ENCODE measurements around the gene PLXNC1.

The PLXNC1 gene

DNA sequence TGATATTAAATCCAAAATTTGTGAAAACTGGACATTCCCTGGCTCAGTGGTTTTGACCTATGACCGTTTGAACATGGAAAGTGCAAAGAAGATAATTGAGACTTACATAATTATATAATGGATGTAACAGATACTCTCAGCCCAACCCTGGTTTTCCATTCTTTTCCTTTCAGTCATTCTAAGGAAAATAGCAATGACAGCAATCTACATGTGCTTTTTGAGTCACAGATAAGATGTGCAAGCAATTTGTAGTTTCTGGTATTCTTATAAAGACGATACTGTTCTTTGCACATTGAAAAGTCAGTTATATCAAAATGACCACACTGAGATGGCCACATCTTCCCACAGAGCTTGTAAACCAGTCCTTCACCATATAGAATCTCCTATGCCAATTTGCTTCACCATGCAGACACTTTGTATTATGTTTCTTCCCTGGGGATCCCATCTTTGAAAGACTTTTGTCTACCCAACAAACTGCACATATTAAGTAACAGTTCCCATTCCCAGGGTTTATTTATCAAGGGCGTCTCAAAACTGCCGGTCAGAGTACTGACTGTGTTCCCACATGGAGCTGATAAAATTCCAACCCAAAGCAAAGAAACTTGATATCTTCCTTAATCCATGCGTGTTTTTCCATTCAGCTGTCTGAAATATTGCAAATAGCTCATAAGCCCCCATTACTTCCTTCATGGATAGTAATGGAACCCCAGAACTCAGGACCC lies 34.8 kb downstream of the PLXNC1 start:
- DNase-seq (ENCODE audit: low spot score), result no peak

DNA sequence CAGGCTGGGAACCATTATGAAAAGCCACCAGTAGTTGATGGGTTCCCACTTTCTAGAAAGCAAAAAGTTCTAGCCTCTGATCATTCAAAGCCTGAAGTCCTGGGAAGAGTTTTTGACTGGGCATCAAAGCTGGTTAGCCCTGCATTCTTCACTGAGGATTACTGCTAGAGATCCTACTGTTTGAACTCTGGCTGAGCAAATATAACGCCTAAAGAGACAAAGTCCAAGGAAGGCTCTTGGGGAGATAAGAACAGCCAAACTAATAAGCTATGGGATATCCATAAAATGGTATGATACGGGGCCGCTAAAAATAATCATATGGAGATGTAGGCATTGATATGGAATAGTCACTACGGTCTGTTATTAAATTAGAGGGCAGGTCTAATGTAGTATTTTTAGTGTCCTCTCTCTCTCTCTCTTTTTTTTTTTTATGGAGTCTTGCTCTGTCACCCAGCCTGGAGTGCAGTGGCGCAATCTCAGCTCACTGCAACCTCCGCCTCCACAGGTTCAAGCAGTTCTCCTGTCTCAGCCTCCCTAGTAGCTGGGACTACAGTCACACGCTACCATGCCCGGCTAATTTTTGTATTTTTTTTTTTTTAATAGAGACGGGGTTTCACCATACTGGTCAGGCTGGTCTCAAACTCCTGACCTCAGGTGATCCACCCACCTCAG lies 35.5 kb downstream of the PLXNC1 start:
- DNase-seq (ENCODE audit: low spot score), result no peak

DNA sequence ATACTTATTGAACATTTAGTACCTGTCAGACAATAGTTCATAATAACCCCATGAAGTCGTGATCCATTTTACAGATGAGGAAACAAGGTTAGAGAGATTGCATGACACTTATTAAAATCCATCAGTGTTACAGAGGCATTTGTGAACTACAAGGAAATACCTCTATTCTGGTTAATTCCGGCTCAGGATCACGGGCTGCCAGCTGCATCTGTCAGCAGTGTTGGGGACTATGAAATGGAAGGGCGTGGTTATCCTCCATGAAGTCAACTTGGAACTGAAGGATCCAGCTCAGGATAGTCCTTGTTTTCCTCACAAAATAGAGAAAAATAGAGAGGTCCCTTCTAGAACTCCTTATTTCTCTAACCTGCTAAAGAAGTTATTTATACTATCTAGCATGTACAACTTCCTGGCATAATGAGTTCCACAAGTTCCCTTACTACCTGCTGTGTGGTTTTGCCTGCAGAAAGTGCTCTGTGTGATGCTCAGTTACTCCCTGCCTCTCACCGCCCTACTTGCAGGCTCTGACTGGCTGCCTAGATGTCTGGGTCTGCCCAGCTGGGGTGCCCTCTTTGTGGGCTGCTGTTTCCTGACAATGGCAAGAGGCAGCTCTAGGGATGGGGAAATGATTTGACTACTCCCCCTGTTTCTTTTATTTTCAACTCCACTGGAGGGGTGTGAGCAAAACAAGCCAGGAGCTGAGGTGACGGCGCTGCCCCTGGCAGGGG lies 36.8 kb downstream of the PLXNC1 start:
- no peak for DNase-seq (ENCODE audit: low spot score)

DNA sequence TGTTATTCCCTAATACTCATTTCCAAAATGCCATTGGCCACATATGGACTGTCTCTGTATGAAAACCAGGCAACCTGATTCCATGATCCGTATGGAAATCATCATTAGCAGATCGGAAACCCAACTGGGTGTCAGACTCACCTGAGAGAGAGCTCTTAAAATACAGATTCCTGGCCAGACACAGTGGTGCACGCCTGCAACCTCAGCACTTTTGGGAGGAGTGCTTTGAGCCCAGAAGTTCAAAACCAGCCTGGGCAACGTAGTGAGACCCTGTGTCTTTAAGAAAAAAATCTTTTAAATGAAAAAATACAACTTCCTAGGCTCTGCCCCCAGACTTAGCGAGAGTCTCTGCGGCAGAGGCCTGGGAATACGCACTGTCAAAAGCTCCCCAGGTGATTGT lies 37.4 kb downstream of the PLXNC1 start:
- DNase-seq (ENCODE audit: low spot score), result no peak

DNA sequence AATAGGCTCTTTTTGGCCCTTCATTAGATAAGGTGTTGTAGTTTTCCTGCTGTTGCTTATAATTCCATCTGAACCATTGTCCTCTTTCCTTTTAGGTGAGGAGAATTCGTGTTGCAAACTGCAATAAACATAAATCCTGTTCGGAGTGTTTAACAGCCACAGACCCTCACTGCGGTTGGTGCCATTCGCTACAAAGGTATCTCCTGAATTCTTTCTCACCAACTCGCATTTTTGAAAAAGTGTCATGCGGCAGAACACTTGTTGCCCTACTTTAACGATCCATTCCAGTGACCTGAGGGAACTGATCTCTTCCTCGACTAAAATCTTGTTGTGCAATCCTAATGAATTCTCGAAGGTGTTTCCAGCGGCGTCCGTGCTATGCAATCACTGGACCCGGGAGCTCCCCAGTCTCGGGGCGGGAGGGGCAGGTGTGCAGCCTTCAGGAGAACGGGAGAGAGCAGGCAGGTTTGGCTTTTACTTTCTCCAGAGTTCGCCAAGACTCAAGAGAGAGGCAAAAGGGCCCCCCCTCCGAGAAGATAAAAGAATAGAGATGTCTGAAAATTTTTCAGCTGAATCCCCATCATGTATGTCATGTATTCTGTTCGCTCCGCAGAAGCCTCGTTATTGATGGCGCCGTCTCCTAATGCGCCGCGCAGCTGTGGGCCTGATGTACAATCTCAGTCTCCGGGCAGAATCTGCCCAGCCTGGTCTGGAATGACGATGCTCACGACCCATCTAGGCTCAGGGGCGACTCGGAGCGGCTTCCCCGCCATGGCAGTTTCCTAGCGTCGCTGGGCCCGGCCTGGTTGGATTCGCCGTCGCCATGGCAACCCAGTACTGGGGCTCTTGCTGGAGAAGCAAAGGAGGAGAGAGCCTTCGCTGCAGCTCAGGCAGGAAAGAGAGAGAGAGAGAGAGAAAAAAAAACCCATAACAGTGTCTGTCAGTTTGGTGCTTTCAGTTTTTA lies 38.2 kb downstream of the PLXNC1 start:
- peak; percentile 82 for DNase-seq (ENCODE audit: low spot score)

DNA sequence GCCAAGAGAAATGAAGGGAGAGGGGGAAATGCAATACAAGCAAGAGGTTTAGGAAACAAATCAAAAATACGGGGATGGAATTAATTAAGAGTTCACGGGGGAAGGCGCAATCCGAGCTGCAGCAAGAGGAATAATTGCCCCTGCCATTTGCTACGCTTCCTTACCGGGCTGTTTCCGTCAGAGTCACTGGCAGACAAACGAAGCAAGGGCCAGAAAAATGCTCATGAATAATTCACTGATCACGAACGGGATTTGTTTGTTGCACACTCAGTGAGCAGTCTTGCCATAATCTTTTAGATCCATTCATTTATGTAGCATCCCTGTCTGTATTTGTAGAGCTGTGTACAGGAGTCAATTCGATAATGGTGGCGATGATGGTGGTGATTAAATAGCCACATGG lies 39.0 kb downstream of the PLXNC1 start:
- DNase-seq (ENCODE audit: low spot score), result peak; percentile 31

DNA sequence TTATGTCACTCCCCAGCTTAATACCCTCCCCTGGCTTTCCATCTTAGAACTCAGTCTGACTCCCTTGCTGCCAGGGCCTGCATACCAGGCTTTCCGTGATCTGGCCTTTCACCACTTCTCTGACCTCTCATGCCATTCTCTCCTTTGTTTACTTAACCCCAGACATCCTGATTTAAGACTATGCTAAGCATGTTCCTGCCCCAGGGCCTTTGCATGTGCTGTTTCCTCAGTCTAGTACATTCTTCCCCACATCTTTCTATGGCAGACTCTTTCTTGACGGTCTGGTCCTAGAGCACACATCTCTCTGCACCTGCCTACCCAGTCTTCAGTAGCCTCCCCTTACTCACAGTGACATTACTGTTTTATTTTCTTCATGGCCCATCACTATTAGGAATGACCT lies 42.2 kb downstream of the PLXNC1 start:
- no peak for DNase-seq (ENCODE audit: low spot score)

DNA sequence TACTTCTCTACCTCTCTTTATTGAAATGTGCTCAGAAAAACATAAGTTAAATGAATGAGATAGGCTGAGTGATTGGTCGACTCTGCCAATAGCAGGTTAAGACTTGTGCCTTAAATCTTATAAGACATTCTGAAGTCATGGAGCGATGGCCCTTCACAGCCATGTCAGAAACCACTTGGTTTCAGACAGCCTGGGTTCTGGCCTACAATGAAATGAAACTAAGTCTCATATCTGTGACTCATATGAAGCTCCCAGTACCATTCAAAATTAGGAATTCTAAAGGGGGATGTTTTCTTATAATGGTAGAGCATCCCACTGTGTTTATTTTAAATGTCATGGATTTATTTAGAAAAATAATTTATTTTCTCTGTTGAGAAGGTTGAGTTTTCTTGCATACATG lies 42.6 kb downstream of the PLXNC1 start:
- DNase-seq (ENCODE audit: low spot score), result no peak

DNA sequence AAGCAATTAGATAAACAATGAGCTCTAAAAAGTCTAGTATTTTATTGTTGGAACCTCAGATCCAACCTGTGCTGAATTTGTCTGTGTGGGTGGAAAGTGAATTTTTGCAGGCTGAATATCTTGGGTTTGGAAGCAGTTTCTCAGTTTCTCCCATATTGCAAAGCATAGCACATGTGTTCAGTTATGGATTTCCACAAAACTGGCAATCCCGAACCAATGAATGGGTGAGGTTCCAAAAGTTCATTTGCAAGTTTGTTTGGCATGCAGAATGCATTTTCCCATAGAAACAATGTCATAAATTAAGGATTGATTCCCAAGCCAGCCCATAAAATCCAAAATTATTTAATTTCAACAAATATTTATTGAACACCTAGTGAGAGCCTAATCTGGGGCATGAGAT lies 43.4 kb downstream of the PLXNC1 start:
- no peak for DNase-seq (ENCODE audit: low spot score)

DNA sequence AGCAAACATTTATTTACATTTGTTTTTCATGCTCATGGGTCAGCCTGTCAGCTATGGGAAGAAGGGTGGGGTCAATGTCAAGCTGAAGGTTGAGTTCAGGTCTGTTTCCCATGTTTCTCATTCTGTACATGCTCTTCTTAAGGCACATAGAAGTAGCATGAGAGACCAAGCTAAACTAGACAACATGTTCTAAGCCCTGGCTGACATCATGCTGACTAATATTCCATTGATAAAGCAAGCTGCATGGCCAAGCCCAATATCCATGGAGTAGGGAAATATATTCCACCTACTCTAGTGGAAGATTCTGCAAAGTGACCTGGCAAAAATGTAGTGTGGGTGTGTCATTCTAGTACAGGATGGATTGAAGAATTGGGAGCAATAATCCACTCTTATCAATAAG lies 44.1 kb downstream of the PLXNC1 start:
- no peak for DNase-seq (ENCODE audit: low spot score)

DNA sequence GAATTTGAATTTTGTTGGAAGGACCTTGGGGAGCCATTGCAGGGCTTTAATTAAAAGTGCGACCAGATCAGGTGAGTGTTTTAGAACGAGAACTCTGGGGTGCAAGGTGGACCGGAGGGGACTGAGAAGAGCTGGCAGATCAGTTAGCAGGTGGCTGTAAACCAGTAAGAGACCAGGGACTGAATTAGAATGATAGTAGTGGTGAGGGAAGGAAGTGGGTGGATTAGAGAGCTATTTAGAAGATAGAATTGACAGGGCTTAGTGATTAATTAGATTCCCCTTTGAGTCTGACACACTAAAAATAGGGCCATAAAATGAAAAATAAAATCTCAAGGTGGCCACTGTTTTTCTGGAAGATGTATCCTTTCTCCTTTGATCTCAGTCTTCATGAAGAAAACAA lies 44.8 kb downstream of the PLXNC1 start:
- DNase-seq (ENCODE audit: low spot score), result no peak

DNA sequence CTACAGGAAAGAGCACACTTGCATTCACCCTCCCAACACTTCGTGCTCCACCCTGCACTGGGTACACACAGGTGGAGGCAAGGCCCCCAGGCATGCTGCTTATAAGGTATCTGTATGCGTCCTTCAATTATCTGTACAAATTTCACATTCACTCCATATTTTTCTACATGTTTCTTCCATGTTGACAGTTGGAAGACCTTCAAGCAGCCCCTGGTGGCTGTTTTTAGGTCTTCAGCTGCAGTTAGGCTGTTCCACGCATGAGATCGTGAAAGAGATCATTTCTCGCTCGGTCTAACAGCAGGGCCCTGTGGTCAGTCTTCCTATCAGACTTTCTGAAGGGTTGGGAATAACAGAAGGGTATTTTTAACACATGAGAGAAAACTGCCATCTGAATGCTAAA lies 47.1 kb downstream of the PLXNC1 start:
- no peak for DNase-seq (ENCODE audit: low spot score)

DNA sequence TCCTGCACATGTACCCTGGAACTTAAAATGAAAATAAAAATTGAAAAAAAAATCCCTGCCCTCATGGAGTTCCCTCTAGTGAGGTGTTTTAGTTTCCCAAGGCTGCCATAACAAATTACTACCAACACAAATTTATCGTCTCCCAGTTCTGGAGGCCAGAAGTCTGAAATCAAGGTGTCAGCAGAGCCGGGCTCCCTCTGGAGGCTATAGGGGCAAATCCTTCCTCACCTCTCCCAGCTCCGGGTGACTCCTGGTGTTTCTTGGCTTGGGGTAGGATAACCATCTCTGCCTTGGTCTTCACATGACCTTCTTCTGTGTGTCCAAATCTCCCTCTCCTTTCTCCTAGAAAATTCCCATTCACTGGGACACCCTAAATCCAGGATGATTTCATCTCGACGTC lies 50.1 kb downstream of the PLXNC1 start:
- DNase-seq (ENCODE audit: low spot score), result no peak

DNA sequence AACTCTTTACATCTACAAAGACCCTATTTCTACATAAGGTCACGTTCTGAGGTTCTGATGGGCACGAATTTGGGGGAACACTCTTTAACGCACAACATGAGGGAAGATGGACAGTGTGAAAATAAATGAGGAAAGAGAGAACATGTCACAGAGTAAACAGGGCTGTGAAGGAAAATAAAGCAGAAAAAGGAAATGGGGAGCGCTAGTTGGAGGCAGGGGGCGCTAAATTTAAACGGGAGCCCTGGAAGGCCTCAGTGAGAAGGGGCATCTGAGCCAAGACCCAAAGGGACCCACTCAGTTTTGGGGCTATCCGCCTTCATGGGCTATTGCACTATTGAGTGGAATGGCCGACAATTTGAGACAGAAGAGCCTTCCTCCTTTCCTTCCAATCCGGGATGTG lies 50.5 kb downstream of the PLXNC1 start:
- DNase-seq (ENCODE audit: low spot score), result no peak

DNA sequence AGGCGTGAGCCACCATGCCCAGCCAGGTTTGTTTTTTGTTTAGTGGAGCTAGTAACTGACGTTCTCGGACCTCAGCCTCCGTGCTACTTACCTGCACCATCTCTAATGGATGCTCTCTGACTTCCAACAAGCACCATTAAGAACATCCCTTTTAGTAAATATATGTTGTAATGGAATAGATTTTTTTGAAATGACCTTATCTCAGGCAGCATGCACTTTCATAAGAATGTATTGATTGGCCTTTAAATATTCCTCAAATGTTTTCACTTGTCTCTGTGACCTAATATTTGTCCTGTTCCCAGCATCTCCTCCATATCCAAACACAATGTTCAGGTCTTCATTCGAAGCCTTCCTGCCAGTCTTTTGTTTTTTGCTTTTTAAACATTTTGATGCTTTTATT lies 51.7 kb downstream of the PLXNC1 start:
- no peak for DNase-seq (ENCODE audit: low spot score)

DNA sequence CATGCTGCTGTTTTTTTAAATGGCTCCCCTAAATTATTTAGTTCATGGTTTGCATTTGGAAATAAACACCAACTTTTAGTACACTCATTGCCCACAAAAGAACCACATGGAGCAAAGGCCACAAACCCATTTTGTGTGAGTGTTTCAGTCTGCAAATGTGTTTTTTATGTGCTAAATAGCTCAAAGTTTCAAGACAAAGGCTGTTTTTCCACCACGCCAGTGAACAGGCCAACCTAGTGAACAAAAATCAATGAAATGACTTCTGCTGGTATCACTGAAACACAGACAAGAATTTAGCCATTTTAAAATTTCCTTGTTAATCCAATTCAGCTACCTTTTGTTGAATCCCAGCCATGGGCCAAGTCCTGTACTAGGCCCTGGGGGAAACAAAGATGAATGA lies 52.3 kb downstream of the PLXNC1 start:
- no peak for DNase-seq (ENCODE audit: low spot score)

DNA sequence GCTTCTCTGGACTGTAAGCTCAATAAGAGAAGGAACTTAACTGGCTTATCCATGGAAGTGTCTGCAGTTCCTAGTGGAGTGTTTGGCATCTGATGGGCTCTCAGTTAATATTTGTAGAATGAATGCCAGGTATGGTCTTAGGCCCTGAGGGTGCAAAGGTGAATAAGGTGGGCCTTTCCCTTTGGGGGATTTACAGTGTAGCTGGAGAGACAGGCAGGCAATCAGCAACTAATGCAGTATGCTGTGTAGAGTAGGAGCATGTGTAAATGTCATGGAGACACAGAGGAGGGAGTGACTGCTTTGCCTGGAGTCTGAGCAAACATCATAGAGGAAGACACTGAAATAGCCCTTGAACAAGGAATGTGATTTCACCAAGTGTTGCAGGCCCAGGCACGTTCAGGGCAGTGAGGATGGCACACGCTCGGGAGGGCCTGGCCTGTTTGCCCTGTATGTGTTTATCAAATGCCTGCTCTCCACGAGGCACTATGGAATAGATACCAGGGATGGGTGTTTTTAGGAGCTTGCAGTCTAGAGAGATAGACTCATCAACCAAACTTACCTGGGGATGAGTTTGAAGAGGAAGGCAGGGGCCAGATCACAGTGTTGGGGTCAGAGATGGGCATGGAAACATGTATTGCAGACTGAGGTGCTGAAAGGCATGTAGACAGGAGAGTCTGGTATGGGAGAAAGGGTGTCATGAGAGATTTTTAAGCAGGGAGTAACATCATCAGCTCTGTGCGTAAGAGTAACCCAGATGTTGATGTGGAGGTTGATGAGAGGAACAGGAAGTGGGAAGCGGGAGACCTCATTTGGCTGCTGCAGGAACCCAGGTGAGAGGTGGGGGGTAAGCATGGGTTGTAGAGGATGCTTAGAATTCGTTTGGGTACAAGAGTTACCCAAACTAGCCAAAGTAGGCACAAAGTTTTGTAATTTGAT lies 54.1 kb downstream of the PLXNC1 start:
- no peak for DNase-seq (ENCODE audit: low spot score)

DNA sequence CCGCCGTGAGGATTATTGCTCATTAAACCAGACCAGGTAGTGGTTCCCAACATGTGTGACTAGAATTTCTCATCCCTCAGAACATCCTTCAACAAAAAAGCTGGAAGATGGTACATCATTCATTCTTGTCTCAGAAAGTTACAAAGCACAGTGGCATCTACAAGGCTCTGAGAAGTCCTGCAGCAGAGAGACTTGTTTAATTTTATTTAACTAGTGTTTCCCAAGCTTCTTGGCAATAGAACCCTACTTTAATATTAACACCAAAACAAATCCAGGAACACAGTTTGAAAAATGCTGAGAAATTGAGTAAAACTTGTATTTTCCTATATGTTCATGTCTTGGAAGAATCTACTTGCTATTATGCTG lies 54.8 kb downstream of the PLXNC1 start:
- no peak for DNase-seq (ENCODE audit: low spot score)

DNA sequence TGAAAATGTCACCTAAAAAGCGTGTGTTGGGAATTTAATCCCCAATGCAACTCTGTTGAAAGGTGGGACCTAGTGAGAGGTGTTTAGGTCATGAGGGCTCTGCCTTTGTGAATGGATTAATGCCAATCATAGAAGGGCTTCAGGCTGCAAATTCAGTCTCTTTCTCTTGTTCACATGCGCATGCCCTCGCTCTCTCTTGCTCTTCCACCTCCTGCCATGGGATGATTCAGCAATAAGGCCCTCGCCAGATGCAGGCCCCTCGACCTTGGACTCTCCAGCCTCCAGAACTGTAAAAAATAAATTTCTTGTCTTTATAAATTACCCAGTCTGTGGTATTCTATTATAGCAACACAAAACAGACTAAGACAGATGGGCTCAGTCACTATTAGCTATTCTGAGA lies 55.4 kb downstream of the PLXNC1 start:
- no peak for DNase-seq (ENCODE audit: low spot score)

DNA sequence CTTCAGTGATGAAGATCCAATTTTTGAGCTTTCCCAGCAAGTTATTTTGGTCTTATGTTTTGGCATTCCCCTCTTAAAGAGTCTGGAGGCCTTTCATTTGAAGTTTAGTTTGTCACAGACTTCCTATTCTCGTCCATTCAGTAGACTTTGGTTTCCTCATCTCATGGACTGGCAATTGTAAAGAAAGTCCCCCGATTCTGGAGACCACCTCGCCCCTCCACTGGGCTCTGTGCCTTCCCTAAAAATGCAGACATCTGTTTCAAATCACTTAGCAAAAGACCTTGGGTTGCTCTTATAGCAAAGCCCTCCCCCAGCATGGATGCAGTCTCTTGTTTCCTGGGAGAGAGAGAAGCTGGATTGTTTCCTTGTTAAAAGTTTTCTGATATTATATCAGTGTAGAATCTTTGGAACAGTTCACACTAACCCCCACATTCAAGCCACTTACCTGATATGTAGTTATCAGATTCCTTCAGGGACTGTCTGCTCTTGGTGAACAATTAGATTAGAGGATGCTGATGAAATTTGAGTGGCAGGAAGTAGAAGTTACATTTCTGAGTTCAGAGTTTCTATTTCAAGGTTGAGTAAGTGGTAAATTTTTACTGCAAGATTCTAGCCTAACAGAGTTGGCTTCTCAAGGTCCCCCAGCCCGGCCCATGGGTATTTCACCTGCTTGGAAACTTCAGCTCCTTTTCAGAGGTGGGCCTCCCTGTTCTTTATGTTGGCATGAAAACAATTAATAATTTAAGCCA lies 56.3 kb downstream of the PLXNC1 start:
- DNase-seq (ENCODE audit: low spot score), result no peak

Data from putamen (tissue), 1 donor.